Colonic mucosa (tissue), 4 donors: ENCODE results near the gene IL1RAP. TPM values are rescaled to one million over a fixed set of nuclear protein-coding genes. Genes with fewer than 3 reads are reported as not detected.

ENCODE experiments used
- DNase-seq: peaks from one replicate; pipeline ENCODE4 v3.0.0-alpha.2; 2020
- H3K27ac ChIP-seq: fragments of 200-600 bp; one replicate; pipeline ENCODE4 v1.8.0; 2021
- H3K27me3 ChIP-seq: fragments of 200-600 bp; one replicate; pipeline ENCODE4 v1.8.0; 2021
- H3K36me3 ChIP-seq: fragments of 200-600 bp; one replicate; pipeline ENCODE4 v1.8.0; 2021
- H3K4me1 ChIP-seq: fragments of 200-600 bp; one replicate; pipeline ENCODE4 v1.8.0; 2021; ENCODE audit warnings: mild to moderate bottlenecking
- H3K4me3 ChIP-seq: fragments of 200-600 bp; one replicate; pipeline ENCODE4 v1.8.0; 2021
- H3K9ac ChIP-seq, 2 donors: one replicate each; pipeline ENCODE4 v1.7.0; 2013; ENCODE audit warnings: control low read depth in 2 of 2, low read depth in 2 of 2, low read length in 2 of 2
- H3K9me3 ChIP-seq: fragments of 200-600 bp; one replicate; pipeline ENCODE4 v1.8.0; 2021
- CTCF ChIP-seq: fragments of 200-600 bp; IDR thresholded peaks from one replicate; pipeline ENCODE4 v1.8.0; 2022; ENCODE audit warnings: antibody characterized with exemption, mild to moderate bottlenecking
- intact Hi-C: fragments of 100-400 bp; cut with DNase I; formaldehyde crosslinking; loops from one replicate; pipeline ENCODE4 v1.14.1; 2022
- total RNA-seq, 2 donors: library from RNA; stranded (reverse); fragmentation: NEBNext Ultra II Directional in 1 of 2; extraction: Animal tissue kit (Norgen Biotek cat#: 25700) in 1 of 2; gene quantifications; one replicate each; pipeline ENCODE4 v1.2.1, GENCODE V29; 2021
- donor health status: healthy.
- donor health status: DM: no; HTN: no; CAD: no.
- donor health status: DM: no; HTN: no; CAD: no.

The IL1RAP gene
- total RNA-seq, 2 donors from 2014 or later = 3.9 to 5.0 TPM

- H3K4me3 ChIP-seq = no peak overlapping the region
- H3K4me1 ChIP-seq = no peaks in the 10 kb centered on the region
- no peaks in the 10 kb centered on the region for H3K9me3 ChIP-seq
- H3K36me3 ChIP-seq = no peaks in the 10 kb centered on the region
- H3K27ac ChIP-seq = no peak overlapping the region
- no peaks in the 10 kb centered on the region for H3K27me3 ChIP-seq
- no peak overlapping the region for H3K9ac ChIP-seq
- TF ChIP-seq CTCF = no peak
- intact Hi-C loops = no loop called here
- no peak for DNase-seq
Observed at GRCh38 chr3:190579514-190580137, 65.7 kb downstream of the IL1RAP start.

GRCh38 chr3:190580417-190580816 lies 66.5 kb downstream of the IL1RAP start:
- no peak for TF ChIP-seq CTCF
- H3K4me1 ChIP-seq = no peaks in the 10 kb centered on the region
- no peaks in the 10 kb centered on the region for H3K27me3 ChIP-seq
- H3K9me3 ChIP-seq = no peaks in the 10 kb centered on the region
- intact Hi-C loops = no loop called here
- H3K36me3 ChIP-seq = no peaks in the 10 kb centered on the region
- no peak for DNase-seq
- no peak overlapping the region for H3K27ac ChIP-seq
- no peak overlapping the region for H3K4me3 ChIP-seq
- H3K9ac ChIP-seq = no peak overlapping the region

- Histone ChIP-seq H3K4me1 (no peaks in the 10 kb centered on the region), H3K9me3 (no peaks in the 10 kb centered on the region), H3K27ac (no peak overlapping the region), H3K4me3 (no peak overlapping the region), H3K27me3 (no peaks in the 10 kb centered on the region), H3K9ac (no peak overlapping the region), H3K36me3 (no peaks in the 10 kb centered on the region)
- TF ChIP-seq CTCF = no peak
- no peak for DNase-seq
- intact Hi-C loops = no loop called here
Observed at GRCh38 chr3:190581041-190581541, 67.2 kb downstream of the IL1RAP start.

GRCh38 chr3:190582667-190583066 lies 68.8 kb downstream of the IL1RAP start:
- no peaks in the 10 kb centered on the region for H3K27me3 ChIP-seq
- DNase-seq = no peak
- no peak for TF ChIP-seq CTCF

GRCh38 chr3:190585805-190586630 lies 72.1 kb downstream of the IL1RAP start:
- DNase-seq = no peak
- no peaks in the 10 kb centered on the region for H3K36me3 ChIP-seq
- intact Hi-C loops = no loop called here
- TF ChIP-seq CTCF = no peak
- H3K9me3 ChIP-seq = no peaks in the 10 kb centered on the region
- H3K9ac ChIP-seq = no peak overlapping the region
- no peak overlapping the region for H3K27ac ChIP-seq
- no peaks in the 10 kb centered on the region for H3K27me3 ChIP-seq
- no peaks in the 10 kb centered on the region for H3K4me1 ChIP-seq
- no peak overlapping the region for H3K4me3 ChIP-seq

More at GRCh38 chr3:190582667-190583066, 68.8 kb downstream of the IL1RAP start:
- Histone ChIP-seq H3K4me3 (no peak overlapping the region), H3K9ac (no peak overlapping the region), H3K4me1 (no peaks in the 10 kb centered on the region), H3K36me3 (no peaks in the 10 kb centered on the region), H3K9me3 (no peaks in the 10 kb centered on the region), H3K27ac (no peak overlapping the region)
- intact Hi-C loops = no loop called here
